ENCODE results near the gene LRRC41. TPM values are rescaled to one million over a fixed set of nuclear protein-coding genes. Genes with fewer than 3 reads are reported as not detected.

LRRC41 gene, protein sequence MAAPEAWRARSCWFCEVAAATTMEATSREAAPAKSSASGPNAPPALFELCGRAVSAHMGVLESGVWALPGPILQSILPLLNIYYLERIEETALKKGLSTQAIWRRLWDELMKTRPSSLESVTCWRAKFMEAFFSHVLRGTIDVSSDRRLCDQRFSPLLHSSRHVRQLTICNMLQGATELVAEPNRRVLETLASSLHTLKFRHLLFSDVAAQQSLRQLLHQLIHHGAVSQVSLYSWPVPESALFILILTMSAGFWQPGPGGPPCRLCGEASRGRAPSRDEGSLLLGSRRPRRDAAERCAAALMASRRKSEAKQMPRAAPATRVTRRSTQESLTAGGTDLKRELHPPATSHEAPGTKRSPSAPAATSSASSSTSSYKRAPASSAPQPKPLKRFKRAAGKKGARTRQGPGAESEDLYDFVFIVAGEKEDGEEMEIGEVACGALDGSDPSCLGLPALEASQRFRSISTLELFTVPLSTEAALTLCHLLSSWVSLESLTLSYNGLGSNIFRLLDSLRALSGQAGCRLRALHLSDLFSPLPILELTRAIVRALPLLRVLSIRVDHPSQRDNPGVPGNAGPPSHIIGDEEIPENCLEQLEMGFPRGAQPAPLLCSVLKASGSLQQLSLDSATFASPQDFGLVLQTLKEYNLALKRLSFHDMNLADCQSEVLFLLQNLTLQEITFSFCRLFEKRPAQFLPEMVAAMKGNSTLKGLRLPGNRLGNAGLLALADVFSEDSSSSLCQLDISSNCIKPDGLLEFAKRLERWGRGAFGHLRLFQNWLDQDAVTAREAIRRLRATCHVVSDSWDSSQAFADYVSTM
- total RNA-seq = 66.5 and 73.8 TPM in 2 replicates

DNA sequence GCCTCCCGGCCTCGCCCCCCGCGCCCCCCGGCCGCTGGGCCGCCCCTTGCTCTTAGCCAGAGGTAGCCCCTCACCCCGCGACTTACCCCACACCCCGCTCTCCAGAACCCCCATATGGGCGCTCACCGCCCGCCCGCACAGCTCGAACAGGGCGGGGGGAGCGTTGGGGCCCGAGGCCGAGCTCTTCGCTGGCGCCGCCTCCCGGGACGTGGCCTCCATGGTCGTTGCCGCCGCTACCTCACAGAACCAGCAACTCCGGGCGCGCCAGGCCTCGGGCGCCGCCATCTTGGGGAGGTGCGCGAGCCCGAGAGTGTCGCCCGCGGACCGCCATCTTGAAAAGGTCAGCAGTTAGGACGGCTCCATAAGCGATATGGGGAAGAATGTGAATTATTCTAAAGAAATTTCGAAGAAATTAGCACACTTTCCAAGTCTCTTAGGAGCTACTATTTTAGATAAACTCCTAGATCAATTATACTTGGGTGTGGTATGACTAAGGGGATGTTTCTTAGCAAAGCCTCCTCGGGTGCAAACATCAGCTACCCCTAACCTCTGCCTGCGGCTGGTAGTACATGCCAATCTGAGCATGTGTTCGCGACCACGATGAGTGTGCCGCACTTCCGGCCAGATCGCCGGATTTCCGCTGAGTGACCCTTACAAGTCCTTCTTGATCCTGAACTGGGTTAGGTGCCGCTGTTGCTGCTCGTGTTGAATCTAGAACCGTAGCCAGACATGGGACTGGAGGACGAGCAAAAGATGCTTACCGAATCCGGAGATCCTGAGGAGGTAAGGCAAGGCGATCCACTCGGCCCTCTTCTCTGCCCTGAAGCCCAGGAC, at the start of gene LRRC41, which contains the start of gene UQCRH:
LRRC41 (minus strand) TSS at position 579 of the 834 bp plus-strand sequence; CDS start at position 285, 294 bp downstream.
UQCRH (plus strand) TSS at position 661 of the 834 bp plus-strand sequence; CDS start at position 730, 69 bp downstream.

DNA sequence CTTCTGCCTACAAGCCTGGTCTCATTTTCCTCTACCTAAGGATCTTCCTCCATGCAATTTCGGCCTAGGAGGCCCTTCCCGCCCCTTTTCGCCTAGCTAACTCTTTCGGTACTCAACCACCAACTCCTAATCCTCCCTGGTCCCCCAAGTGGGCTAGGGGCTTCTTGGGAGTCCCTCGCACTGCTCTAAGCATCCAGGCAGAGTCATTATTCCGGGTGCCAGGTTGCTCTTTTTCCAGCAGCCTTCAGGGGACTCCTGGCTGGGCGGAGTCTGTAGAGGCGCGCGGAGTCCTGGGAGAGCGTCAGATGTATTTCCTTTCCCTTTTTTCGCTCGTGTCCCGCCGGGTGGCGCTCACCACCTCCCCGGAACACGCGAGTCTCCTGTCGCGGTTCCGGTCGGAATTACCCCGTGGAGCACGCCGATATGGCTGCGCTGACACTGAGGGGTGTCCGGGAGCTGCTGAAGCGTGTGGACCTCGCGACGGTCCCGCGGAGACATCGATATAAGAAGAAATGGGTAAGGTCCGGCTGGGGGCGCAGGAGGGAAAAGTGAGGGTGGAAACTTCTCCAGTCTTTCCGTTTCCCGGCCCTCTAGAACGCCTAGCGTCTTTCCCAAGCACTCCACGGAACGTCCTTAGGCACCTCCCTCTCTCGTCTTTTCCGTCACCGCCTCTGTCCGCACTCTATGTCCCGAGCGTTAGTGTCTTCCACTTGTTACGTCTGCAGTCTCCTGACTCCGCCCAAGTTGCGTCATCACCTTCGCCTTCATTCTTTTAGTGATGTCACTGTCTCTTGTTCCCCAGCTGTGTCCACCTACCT, 37.2 kb upstream of the LRRC41 start, which contains the start of gene NSUN4:
NSUN4 (plus strand) TSS at position 404 of the 818 bp plus-strand sequence; CDS start at position 424, 20 bp downstream.

DNA sequence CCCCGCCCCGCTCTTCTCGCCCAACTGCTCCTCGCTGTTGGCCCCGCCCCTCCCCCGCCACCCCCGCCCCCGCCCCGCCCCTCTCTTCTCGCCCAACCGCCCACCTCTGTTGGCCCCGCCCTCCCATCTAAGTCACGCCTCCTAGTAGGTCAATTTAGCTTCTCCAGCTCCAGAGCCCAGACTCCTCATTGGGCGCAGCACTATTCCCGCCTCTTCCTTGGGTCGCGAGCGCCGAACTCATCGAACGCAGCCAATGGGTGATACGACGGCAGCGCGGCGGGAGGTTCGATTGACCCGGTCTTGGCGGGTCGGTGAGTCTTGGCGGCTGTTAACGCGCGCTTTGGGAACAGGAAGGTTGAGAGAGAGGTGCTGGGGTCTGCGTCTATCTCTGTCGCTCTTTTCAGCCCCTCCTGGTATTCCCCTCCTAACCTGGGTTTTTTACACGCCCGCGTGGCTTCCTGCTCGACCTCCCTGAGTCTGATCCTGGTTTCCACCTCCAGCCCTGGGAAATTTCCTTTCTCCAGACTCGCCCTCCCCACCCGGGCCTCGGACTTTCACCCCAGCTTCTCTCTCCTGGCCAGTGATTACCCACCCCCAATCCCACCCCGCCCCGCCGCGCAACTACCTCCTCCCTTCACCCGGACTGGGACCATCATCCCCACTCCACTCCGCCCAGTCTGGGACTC, 55.8 kb downstream of the LRRC41 start, which contains the start of gene RAD54L:
RAD54L (plus strand) TSS at position 328 of the 686 bp plus-strand sequence. CDS start 643 bp downstream, outside the sequence.

Other genes with a start within 250 kb of the LRRC41 start
- gene PIK3R3, start 171.0 kb downstream of the LRRC41 start, total RNA-seq = 0.50 and 0.88 TPM in 2 replicates
- gene TSPAN1, start 128.5 kb downstream of the LRRC41 start, total RNA-seq = 0.29 TPM in 1 of 2 replicates, not detected in the other
- gene P3R3URF, start 127.1 kb downstream of the LRRC41 start, total RNA-seq = not detected in 2 replicates
- 22.8 and 27.2 TPM in 2 replicates for gene POMGNT1, start 105.2 kb downstream of the LRRC41 start, total RNA-seq
- gene LURAP1, start 100.3 kb downstream of the LRRC41 start, total RNA-seq = 2.4 and 2.5 TPM in 2 replicates
- 0.62 and 1.1 TPM in 2 replicates for gene RAD54L, start 55.9 kb downstream of the LRRC41 start, total RNA-seq
- 329 and 360 TPM in 2 replicates for gene UQCRH, start 82 bp upstream of the LRRC41 start, total RNA-seq
- gene NSUN4, start 37.2 kb upstream of the LRRC41 start, total RNA-seq = 11.6 and 13.5 TPM in 2 replicates
- gene FAAH, start 90.7 kb upstream of the LRRC41 start, total RNA-seq = 0.10 and 0.81 TPM in 2 replicates
- not detected in 2 replicates for gene DMBX1, start 186.2 kb upstream of the LRRC41 start, total RNA-seq
- not detected in 2 replicates for gene KNCN, start 248.0 kb upstream of the LRRC41 start, total RNA-seq